Fibroblast of mammary gland (primary cell): ENCODE measurements around the gene PIM3.

ENCODE experiments used
- DNase-seq: peaks from one replicate; pipeline ENCODE4 v3.0.0-alpha.2; 2010; ENCODE audit warnings: low read depth
- H3K4me3 ChIP-seq: 2 replicates; pipeline ENCODE4 v1.5.1; 2011; ENCODE audit warnings: low read depth, mild to moderate bottlenecking, low read length, moderate library complexity; ENCODE audit not compliant: control insufficient read depth
- TF ChIP-seq, protein P1 (sequence below): conservative IDR thresholded peaks from 2 replicates; pipeline ENCODE4 v1.5.1; 2011; ENCODE audit warnings: low read depth, low read length, inconsistent platforms; ENCODE audit not compliant: control insufficient read depth, insufficient read depth

Gene PIM3

DNA sequence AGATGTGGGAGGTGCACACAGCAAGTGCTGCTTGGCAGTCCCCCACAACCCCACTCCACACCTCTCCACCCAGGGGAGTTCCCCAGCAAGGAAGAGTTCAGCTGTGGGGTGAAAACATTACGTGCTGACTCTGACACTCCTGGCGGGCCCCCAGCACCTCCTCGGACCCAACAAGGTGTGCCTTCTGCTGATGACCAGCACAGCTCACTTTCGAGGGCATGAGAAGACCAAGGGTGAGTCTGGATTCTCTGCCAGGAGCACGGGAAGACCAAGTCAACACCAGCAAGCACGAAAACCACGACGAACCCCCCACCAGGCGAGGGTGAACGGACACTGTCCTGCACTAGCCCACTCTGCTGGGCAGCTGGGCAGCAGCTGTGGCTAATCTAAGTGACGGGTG lies 43.7 kb upstream of the PIM3 start:
- DNase-seq: no peak
- TF ChIP-seq, protein P1, sequence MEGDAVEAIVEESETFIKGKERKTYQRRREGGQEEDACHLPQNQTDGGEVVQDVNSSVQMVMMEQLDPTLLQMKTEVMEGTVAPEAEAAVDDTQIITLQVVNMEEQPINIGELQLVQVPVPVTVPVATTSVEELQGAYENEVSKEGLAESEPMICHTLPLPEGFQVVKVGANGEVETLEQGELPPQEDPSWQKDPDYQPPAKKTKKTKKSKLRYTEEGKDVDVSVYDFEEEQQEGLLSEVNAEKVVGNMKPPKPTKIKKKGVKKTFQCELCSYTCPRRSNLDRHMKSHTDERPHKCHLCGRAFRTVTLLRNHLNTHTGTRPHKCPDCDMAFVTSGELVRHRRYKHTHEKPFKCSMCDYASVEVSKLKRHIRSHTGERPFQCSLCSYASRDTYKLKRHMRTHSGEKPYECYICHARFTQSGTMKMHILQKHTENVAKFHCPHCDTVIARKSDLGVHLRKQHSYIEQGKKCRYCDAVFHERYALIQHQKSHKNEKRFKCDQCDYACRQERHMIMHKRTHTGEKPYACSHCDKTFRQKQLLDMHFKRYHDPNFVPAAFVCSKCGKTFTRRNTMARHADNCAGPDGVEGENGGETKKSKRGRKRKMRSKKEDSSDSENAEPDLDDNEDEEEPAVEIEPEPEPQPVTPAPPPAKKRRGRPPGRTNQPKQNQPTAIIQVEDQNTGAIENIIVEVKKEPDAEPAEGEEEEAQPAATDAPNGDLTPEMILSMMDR: no peak
- H3K4me3 ChIP-seq: no peak overlapping the region

DNA sequence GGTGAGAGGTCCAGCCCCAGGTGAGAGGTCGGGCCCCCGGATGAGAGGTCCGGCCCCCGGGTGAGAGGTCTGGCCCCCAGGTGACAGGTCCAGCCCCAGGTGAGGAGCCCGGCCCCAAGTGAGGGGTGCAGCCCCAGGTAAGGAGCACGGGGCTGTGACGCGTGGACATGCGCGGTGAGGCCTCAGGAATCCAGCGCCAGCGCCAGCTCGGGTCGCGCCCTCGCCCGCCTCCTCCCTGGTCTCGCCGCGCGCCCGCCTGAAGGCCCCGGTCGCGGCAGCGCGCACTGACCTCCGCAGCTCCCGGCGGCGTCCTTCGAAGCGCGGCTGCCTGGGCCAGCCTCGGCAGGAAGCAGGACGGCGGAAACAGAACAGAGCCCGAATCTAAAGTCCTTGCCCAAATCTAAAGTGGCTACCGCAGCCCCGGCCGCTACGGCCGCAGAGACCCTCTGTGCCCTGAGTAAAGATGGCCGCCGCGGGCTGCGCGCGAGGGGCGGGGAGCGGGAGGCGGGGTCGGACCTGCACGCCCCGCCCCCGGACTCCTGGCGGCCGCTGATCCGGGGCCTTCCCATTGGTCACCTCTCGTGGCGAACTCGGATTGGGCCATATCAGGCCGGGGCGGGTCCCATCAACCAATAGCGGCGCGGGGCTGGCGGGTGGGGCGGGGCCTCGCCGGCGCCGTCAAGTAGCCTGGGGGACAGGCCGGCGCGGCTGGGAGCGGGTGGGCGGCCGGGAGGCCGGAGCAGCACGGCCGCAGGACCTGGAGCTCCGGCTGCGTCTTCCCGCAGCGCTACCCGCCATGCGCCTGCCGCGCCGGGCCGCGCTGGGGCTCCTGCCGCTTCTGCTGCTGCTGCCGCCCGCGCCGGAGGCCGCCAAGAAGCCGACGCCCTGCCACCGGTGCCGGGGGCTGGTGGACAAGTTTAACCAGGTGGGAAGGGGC lies 42.3 kb upstream of the PIM3 start, which contains the start of the genes ALG12 and CRELD2:
TSS of gene ALG12 (minus strand) at position 465 of the 937 bp plus-strand sequence. CDS start 4,673 bp downstream, outside the sequence.
TSS of gene CRELD2 (plus strand) at position 661 of the 937 bp plus-strand sequence. CDS start at position 797, 136 bp downstream.
- TF ChIP-seq, protein P1: no peak

DNA sequence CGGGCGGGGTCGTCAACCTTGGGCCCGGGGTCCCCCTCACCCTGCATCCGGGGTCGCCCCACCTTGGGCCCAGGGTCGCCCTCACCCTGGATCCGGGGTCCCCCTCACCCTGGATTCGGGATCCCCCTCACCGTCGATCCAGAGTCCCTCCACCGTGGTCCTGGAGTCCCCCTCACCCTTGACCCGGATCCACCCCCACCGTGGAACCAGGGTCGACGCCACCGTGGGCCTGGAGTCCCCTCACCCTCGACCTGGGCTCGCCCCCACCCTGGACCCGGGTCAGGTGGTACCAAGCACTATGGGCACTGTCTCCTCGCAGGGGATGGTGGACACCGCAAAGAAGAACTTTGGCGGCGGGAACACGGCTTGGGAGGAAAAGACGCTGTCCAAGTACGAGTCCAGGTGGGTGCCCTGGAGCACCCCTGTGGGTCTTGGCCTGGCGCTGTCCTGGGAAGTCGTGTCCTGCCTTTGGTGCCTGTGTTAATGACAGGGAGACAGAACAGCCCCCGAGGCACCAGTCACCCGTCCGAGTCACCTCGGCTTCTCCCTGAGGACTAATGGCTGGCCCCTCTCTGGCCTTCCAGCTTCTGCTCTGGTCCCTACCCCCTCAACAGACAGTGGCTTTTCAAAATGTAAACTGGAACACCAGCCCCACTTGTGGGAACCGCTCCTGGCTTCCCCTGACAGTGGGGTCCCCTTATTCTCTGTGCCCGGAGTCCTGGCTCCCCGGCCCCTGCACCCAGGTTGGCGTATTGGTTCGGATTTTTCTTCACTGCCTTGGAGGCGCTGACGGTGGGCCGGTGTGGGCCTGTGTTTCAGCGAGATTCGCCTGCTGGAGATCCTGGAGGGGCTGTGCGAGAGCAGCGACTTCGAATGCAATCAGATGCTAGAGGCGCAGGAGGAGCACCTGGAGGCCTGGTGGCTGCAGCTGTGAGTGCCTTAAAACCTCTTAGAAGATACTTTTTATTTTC lies 41.4 kb upstream of the PIM3 start:
- TF ChIP-seq, protein P1: no peak
- DNase-seq: no peak
- H3K4me3 ChIP-seq: peak overlapping the region; percentile 55

More for the DNA sequence above, 42.3 kb upstream of the PIM3 start, which contains the start of the genes ALG12 and CRELD2:
- H3K4me3 ChIP-seq: peak within 1 kb of the TSS; percentile 75
- DNase-seq: peak; percentile 93

DNA sequence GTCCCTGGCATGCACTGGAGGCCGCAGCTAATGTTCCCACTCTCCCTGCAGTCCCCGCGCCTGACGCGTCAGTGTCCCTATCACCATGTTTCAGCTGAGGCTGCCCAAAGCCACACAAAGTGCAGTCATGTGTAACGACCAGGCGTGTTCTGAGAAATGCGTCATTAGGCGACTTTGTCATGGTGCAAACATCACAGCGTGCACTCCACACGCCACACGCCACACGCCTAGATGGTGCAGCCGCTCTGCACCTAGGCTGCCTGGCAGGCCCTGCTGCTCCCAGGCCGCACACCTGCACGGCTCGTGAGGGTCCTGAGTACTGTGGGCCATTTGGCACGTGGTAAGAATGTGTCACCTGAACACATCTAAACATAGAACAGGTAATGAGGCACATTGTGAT lies 39.7 kb upstream of the PIM3 start:
- no peak for DNase-seq
- TF ChIP-seq, protein P1: no peak
- no peak overlapping the region for H3K4me3 ChIP-seq

DNA sequence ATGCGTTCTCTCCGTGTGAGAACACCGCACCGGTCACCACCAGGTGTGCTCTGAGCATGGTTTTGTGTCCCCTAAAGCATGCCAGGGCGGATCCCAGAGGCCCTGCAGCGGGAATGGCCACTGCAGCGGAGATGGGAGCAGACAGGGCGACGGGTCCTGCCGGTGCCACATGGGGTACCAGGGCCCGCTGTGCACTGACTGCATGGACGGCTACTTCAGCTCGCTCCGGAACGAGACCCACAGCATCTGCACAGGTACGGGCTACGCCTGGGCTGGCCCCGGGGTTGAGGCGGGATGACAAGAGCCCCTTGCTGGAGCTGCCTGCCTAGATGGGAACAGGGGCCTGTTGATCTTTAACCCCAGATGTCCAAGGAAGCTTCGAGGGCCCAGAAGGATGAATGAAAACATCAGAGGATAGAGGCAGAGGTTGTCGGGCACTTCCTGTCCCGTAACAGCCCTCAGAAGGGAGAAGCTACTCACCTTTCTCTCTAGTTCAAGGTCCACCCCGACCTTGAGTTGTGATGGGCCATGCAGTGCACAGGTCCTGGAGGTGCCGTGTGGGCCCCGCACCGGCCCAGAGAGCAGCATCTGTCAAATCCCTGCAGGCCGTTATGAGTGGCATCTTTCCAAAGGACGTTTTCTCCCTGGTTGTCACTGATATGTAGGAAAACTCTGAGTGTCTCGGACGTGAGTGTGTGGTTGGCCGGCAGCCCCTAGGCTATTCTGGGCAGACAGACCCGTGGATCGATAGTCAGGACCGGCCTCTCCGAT lies 38.9 kb upstream of the PIM3 start:
- TF ChIP-seq, protein P1: no peak
- H3K4me3 ChIP-seq: no peak overlapping the region
- DNase-seq: no peak
